ENCODE results near the gene SSBP2. TPM values are rescaled to one million over a fixed set of nuclear protein-coding genes. Genes with fewer than 3 reads are reported as not detected.
"Not testable (repeated sequence)": the region's sequence is repeated elsewhere in the genome, so short reads cannot be mapped to it uniquely, and the experiment has no call there.

The SSBP2 gene
- polyA plus RNA-seq, 12 donors = 32.9 to 79.9 (median 63.4) TPM; not detected in 1

DNA sequence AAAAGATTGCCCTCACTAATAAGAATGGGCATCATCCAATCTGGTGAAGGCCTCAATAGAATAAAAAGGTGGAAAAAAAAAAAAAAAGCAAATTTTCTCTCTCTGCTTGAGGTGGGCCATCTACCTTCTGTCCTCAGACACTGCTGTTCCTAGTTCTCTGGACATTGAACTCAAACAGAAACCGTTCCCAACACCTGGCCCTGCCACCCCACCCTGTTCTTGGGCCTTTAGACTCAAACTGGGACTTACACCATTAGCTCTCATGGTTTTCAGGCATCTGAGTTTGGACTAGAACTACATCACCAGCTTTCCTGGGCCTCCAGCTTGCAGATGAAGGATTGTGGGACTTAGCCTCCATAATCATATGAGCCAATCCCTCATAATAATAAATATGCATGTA lies 71.0 kb downstream of the SSBP2 start:
- DNase-seq = no peak

DNA sequence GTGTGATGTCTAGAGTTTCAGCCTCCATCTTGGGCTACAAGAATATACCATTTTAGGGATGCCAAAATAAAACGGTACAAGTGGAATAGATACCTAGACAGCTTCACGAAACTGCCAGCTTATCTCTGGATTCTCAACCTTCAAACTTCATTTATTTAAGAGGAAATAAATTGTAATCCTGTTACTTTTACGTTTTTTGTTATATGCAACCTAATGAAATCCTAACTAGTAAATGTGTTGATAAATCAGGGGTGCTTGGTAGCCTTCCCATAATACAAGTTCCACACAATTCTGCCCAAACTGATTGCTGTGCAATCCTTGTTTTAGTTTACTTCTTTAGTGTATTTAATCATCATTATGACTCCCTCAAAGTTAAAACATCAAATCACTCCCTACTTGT lies 75.5 kb downstream of the SSBP2 start:
- DNase-seq = no peak

DNA sequence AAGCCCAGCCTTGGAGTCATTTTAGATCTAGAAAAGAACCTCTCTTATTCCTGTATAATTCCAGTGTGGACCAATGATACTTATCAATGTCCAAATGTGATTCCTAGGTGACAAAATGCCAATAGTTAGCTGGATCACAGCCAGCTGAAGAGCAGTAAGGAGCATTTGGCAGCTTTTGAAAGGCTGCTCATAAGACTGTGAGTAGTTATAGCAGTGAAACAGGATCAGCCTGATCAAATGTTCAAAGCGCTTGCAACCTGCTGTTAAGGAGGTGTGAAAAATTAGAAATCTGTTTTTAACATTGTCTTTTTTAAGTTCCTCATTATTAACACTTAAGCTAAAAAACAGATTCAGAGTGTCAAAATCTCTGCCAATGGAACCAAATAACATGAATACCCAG lies 85.1 kb downstream of the SSBP2 start:
- no peak for DNase-seq

DNA sequence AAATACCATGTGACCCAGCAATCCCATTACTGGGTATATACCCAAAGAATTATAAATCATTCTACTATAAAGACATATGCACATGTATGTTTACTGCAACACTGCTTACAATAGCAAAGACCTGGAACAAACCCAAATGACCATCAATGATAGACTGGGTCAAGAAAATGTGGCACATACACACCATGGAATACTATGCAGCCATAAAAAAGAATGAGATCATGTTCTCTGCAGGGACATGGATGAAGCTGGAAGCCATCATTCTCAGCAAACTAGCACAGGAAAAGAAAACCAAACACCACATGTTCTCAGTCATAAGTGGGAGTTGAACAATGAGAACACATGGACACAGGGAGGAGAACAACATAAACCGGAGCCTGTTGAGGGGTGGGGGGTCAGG lies 90.3 kb downstream of the SSBP2 start:
- not testable (repeated sequence) for DNase-seq

DNA sequence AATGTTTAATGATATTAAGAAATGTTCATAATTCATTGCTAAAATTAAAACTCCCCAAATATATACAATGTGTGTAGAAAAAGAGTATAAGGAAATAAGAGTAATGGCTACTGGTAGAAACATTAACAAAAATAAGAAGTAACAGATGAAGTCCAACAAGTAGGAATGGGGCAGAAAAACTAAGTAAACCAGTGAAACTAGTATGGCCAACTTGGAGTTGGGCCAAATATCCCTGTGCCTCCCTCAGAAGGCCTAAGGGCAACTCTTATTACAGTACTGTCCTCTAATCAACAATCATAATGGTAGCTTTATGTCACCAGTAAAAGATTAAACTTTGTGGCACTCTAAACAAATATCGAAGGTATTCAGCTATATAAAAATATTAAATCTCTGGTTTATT lies 93.5 kb downstream of the SSBP2 start:
- no peak for DNase-seq

DNA sequence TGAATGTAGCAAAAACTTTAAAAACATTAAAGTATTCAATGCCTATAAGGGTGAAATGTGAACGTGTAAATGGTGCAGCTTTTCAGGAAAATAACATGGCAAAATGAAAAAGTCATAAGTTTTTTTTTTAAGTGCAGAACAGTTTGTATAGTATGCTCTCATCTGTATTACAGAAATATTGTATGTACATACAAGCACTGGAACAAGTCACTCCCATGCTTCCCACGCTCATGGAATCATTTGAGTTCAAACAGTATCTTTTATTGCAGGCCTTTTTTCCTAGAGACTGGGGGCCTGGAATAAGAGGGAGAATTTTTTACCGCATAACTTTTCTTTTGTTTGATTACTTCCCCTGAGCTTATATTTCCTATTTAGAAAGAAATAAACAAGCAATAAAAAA lies 94.1 kb downstream of the SSBP2 start:
- DNase-seq = no peak

DNA sequence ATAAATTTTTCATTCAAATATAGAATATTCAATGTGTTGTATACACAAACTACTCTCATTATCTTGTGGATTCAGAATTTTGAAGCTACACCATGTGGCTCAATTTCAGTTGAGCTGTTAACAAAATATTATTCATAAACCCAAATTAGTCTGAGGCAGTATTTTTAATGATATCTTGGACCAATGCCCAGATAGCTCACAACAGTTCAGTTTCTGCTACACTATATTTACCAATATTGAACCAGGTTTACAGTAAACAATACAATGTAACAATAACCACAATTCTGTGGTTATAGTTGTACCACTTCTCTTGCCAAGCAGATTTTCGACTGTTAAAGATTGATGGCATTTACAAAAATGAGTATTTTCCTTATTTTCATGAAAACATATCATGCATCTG lies 99.9 kb downstream of the SSBP2 start:
- DNase-seq = no peak

DNA sequence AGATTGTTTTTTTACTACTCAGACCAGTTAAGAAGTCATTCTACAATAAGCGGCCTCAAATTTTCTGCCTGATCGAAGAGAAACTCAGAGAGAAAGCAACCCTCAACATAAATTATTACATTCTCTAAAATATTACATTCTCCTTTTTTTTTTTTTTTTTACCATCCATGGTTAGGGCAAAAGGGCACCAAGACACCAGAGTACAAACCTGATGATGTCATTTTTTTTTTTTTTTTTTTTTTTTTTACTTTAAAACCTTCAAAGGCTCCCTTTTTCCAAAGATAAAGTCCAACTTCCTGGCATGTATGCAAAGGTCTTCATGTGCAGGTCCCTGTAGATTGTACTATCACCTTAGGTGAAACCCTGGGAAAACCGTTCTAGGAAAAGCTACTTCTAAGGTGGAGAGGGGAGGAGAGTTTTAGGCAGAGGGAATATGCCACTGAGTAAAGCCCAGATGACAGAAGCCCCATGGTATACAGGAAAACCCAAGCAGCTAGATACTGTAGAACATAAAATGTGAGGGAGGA lies 104.4 kb downstream of the SSBP2 start:
- DNase-seq = no peak

DNA sequence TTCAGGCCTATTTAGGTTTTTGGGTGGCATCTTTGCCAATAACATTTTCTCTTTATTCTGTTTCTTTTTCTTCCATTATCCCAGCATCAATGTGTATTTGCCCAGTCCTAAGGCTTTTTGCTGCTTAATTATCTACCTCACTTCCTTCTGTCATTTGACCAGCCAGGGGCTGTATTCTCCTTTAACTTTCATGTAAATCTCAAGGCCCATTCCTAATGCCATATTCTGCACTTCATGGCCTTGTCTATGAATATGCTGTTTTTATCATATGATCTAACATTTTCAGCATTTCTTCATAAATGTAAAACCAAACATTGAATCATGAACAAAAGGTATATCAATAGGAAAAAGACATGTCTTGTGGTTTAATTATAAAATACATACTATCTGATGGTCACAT lies 108.7 kb downstream of the SSBP2 start:
- DNase-seq = no peak

DNA sequence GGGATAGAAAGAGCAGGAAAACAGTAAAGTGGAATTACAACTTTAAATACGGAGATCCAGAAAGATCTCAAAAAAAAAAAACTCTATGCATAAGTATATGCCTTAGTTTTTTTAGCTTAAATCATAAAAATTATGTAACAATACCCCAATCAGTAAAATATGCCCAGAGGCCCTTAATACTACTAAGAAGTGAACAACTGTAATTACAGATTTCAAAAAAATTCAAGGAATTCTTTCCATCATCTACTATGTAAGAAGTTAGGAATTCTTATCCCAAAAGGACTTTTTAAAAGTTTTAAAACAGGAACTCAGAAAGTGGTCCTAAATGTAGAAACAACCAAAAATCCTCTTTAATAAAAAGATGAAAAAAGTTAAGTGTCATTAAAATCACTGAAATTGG lies 111.3 kb downstream of the SSBP2 start:
- DNase-seq = no peak

DNA sequence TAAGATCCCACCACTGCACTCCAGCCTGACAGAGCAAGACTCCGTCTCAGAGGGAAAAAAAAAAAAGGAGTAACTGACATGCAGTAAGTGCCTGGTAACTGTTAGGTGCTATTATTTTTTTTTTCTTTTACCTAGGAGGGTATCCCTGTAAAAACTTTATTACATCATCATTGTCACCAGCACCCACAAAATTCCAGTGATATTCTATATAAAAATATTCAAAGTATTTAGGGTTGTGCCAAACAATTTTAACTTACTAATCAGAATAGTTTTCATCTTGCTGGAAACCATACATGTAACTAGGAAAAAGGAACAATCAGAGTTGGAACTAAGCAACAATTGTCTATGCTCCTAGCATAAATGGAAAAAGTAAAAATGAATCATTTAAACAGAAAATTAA lies 112.4 kb downstream of the SSBP2 start:
- DNase-seq = no peak

DNA sequence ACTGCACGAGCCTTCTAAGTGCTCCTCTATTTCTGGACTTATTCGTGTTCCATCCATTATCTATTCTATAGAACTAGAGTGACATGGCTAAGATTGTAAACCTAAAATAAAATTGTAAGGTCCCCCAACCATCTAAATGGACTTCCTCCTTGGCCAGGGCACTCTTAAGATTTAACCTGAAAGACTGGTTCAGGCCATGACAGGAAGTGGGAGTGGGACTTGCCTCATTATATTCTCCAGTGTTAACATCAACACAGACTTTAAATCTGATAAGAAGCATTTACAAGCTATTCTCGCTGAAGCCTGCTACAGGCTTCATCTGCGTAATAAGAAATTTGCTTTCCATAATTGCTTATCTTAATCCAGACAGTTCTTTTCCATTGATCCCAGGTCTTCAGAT lies 117.0 kb downstream of the SSBP2 start:
- no peak for DNase-seq

DNA sequence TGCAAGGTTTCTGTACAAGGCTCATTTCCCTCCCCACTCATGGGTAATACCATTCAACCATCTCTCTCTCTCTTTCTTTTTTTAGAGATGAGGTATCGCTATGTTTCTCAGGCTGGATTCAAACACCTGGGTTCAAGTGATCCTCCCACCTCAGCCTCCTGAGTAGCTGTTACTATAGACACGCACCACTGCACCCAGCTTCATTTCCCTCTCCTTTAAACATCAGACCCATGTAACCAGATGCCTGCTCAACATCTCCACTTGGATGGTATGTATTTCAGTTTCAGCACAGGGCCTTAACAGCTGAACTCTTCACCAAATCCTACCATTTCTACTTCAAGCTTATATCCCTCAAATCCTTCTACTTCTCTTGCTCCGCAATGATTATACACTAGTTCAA lies 117.4 kb downstream of the SSBP2 start:
- no peak for DNase-seq

DNA sequence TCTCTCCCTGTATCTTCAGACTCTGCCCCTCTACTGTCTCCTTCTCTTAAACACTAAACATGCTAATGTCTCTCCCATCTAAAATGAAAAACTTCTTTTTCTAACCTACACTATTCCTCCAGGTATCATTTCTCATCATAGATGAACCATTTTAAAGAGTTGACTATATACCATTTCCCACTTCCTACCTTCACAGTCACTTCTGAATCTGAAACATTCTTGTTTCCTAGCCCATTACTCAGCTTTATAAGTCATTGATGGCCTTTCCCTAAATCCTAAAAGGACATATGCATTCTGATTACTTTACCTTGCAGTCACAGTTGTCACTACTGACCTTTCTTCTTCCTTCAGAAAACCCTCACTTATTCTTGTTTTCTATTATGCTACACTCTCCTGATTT lies 118.2 kb downstream of the SSBP2 start:
- DNase-seq = no peak

DNA sequence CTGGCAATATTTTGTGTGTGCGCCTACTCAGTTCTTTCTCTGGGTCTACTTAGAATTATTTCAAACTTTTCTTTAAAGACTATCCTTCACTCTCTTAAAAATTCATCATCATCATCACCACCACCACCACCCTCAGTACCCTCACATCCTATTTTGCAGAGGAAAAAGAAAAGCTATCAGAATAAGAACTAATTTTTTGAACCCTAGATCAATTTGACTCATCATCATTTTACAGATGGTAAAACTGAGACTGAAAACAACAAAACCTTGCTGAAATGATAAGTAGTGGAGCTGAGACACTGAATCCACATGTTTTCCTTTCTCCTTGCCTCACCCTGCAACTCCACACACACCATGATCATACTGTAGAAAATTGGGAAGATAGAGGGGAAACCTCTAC lies 119.3 kb downstream of the SSBP2 start:
- no peak for DNase-seq

DNA sequence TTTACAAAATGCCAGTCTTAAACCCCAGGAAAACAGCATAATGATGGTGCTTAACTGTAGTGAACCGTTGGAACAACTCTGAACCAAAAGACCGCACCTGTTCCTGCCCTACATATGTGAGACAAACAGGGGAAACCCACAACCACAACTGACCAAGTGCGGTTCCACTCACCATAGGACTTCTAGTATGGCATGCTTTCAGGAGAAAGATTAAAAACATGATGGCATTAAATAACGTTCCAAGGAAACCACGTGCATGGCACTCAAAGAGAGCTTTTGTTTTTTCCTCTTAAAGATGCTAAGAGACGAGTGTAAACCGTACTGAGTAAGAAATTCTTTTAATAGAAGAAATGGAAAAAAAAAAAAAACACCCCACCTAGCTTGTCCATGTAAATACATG lies 119.8 kb downstream of the SSBP2 start:
- no peak for DNase-seq

DNA sequence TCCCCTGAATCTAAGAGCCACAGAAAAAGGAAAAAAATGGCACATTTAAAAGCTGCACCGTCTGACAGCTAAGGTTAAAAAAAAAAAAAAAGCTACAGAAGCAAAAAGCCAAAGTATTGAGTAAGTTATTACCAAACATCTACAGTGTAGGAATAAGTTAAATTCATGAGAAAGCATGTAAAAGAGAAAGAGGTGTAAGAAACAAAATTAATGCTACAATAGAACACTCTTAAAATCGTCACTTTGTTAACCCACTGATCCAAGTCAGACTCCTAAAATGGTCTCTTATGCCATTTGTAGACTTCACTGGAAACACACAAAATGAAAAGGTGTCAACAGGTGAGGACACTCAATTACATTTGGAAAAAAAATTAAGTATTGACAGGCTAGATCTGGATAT lies 120.2 kb downstream of the SSBP2 start:
- DNase-seq = no peak

DNA sequence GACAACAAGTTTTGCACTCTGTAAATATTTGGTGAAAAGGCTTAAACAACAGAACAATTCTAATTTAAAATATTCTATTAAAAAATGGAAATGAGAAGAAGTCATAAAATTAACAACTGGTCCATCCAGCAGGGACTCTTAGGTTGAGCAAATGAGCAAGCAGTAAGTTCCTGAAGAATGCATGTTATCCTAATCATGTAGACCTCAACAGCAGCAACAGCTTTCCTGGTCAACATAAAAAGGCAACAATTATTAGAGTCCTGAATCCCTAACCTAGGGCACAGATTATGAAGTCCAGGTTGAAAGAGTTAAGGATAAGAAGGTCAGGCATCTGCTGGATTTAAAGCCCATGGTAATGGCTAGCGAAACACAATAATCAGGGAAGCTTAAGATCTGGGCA lies 120.9 kb downstream of the SSBP2 start:
- no peak for DNase-seq

DNA sequence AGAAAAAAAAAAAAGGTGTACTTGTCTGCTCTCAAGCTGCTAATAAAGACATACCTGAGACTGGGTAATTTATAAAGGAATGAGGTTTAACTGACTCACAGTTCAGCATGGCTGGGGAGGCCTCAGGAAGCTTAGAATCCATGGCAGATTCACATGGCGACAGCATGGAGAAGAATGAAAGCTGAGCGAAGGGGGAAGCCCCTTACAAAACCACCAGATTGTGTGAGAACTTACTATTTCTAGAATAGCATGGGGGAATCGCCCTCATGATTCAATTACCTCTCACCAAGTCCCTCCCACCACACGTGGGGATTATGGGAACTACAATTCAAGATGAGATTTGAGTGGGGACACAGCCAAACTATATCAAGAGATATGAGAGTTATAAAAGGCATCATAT lies 122.8 kb downstream of the SSBP2 start:
- not testable (repeated sequence) for DNase-seq

DNA sequence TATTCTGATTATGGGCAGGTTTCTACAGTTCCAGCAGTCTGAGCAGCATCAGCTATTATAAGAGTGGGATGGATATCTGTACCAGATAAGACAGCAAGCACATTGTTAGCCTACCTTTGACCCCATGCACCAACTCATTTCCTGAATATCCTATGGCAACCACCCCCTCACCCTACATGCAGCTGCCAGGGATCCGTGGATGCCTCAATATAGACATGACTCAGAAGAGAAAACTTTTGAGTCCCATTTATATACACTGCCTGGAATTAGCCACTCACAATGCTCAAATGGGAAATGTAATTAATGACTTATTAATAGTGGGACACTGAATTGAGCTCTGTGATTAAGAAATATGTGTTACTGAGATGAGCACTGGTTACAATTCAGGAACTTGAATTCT lies 124.4 kb downstream of the SSBP2 start:
- DNase-seq = peak; percentile 10

DNA sequence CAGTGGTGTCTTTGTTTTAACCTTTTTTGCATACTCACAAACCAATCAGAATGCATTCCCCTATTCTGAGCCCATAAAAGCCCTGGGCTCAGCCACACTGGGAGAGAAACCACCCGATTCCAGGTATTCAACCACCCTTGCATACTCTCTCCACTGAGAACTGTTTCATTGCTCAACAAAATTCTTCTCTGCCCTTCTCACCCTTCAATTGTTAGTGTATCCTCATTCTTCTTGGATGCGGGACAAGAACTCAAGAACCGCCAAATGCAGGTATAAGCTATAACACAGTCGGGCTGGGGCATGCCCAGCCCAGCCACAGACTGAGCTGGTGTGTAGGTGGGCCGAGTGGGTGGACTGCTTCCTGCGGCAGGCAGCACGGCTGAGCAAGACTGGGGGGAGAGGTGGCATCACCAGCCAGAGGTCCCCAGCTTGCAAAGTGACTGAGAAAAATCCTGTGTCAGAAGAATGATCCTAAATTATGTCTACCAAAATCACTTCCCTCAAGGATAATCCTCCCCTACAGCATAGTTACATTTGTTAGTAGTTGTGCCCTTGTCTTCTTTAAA lies 141.0 kb downstream of the SSBP2 start:
- no peak for DNase-seq

DNA sequence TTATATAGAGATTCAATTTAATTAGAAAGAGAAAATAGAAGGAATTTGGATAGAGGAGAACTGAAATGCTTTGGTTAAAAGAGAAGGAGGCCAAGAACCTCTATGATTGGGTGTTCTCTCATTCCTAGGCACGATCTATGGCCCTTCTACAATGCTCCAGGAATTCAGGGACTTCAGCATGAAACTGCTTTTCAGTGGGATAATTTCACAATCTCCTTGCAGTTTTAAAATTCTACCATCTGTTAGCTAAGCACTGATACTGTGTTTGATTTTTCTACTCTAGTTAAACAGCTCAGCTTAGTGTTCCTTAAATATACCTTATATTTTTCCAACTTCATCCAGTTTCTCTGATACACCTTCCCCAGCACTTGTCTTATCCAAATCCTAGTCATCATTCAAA lies 141.9 kb downstream of the SSBP2 start:
- DNase-seq = no peak

DNA sequence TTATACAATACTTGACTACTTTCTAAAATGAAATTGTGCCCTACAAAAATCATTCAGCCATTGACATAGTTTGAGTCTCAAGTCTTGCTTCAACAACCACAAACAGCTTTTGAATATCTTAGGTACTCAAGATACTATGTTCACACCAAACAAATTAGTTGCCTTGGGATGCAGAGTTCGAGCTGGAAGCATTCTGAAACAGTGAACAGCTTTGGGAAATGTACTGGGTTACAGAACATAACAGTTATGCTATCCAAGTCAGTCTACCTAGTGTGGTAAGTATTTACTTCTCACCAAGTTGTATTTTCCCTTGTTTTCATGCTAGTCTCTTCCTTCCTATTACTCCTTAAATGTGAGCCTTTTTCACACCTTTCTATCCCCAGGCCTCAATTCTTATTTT lies 143.2 kb downstream of the SSBP2 start:
- DNase-seq = no peak

DNA sequence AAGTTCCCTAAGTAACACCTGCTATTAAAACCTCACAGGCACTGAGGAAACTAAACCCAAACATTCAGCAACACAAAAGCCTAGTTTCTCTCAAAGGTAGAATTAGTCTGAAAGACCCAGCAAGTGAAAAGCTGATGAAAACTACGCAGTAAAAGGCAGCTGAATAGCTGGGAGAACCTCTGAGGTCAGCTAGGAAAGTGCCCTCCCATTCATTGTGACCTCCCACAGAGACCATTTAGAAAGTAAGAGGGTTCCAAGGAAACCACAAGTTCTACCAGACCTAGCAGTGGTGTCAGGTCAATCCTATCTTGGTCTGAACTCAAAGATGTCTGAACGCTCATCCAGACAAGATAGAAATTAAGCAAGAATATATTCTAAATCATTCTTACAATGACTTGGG lies 144.7 kb downstream of the SSBP2 start:
- DNase-seq = no peak

DNA sequence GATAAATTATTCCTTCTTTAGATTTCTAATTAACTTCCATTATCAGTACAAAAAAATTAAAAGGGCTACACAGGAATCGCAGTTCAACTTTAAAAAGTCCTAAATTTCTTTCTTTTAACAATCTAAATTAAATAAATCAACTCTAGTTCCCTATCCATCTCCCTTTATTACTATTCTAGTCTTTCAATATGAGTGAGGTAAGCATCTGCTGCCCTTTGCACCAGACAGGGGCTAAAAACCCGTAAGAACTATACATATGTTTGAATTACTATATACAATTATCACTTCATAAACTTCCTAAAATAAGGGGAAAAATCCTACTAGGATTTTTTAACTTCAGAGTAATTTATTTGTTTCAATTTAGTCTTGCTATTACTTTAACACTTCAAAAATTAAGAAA lies 145.6 kb downstream of the SSBP2 start:
- no peak for DNase-seq
